Measurements from ENCODE around the gene FNDC3B. TPM values are rescaled to one million over a fixed set of nuclear protein-coding genes. Genes with fewer than 3 reads are reported as not detected.

The FNDC3B gene
- total RNA-seq, 1 donor from 2014 or later: 290 TPM

GRCh38 chr3:172191629-172192028, 152.3 kb downstream of the FNDC3B start:
- H3K27me3 Mint-ChIP-seq (ENCODE audit: low read depth): no peaks in the 10 kb centered on the region
- H3K4me3 Mint-ChIP-seq (ENCODE audit: unreplicated experiment): no peak overlapping the region
- DNase-seq (ENCODE audit: low spot score): no peak
- no peaks in the 10 kb centered on the region for H3K9me3 Mint-ChIP-seq (ENCODE audit: low read depth)
- TF ChIP-seq, protein P1, sequence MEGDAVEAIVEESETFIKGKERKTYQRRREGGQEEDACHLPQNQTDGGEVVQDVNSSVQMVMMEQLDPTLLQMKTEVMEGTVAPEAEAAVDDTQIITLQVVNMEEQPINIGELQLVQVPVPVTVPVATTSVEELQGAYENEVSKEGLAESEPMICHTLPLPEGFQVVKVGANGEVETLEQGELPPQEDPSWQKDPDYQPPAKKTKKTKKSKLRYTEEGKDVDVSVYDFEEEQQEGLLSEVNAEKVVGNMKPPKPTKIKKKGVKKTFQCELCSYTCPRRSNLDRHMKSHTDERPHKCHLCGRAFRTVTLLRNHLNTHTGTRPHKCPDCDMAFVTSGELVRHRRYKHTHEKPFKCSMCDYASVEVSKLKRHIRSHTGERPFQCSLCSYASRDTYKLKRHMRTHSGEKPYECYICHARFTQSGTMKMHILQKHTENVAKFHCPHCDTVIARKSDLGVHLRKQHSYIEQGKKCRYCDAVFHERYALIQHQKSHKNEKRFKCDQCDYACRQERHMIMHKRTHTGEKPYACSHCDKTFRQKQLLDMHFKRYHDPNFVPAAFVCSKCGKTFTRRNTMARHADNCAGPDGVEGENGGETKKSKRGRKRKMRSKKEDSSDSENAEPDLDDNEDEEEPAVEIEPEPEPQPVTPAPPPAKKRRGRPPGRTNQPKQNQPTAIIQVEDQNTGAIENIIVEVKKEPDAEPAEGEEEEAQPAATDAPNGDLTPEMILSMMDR (IDR thresholded peaks at IDR 0.05): no peak
- peaks cover 48% of the 10 kb centered on the region for H3K4me1 Mint-ChIP-seq (ENCODE audit: low read depth)
- peaks cover under 1% of the 10 kb centered on the region for H3K36me3 Mint-ChIP-seq (ENCODE audit: low read depth)
- H3K27ac Mint-ChIP-seq (ENCODE audit: unreplicated experiment): no peak overlapping the region

- Mint-ChIP-seq H3K36me3 (ENCODE audit: low read depth) (no peaks in the 10 kb centered on the region), H3K27ac (ENCODE audit: unreplicated experiment) (peak overlapping the region; percentile 24), H3K4me3 (ENCODE audit: unreplicated experiment) (no peak overlapping the region), H3K9me3 (ENCODE audit: low read depth) (no peaks in the 10 kb centered on the region), H3K27me3 (ENCODE audit: low read depth) (no peaks in the 10 kb centered on the region), H3K4me1 (ENCODE audit: low read depth) (peaks cover 55% of the 10 kb centered on the region)
- no peak for DNase-seq (ENCODE audit: low spot score)
- TF ChIP-seq, protein P1 (IDR thresholded peaks at IDR 0.05): no peak
These were observed 153.5 kb downstream of the FNDC3B start for GRCh38 chr3:172192830-172193415.

- Mint-ChIP-seq H3K4me1 (ENCODE audit: low read depth) (peaks cover 60% of the 10 kb centered on the region), H3K9me3 (ENCODE audit: low read depth) (no peaks in the 10 kb centered on the region), H3K27me3 (ENCODE audit: low read depth) (no peaks in the 10 kb centered on the region), H3K36me3 (ENCODE audit: low read depth) (no peaks in the 10 kb centered on the region), H3K4me3 (ENCODE audit: unreplicated experiment) (no peak overlapping the region), H3K27ac (ENCODE audit: unreplicated experiment) (peak overlapping the region; percentile 24)
- TF ChIP-seq, protein P1 (IDR thresholded peaks at IDR 0.05): no peak
- no peak for DNase-seq (ENCODE audit: low spot score)
These were observed 154.1 kb downstream of the FNDC3B start for GRCh38 chr3:172193436-172193835.

- no peaks in the 10 kb centered on the region for H3K9me3 Mint-ChIP-seq (ENCODE audit: low read depth)
- no peak overlapping the region for H3K4me3 Mint-ChIP-seq (ENCODE audit: unreplicated experiment)
- H3K36me3 Mint-ChIP-seq (ENCODE audit: low read depth): peaks cover 1% of the 10 kb centered on the region
- TF ChIP-seq, protein P1 (IDR thresholded peaks at IDR 0.05): no peak
- H3K27me3 Mint-ChIP-seq (ENCODE audit: low read depth): no peaks in the 10 kb centered on the region
- peaks cover 65% of the 10 kb centered on the region for H3K4me1 Mint-ChIP-seq (ENCODE audit: low read depth)
- peak overlapping the region; percentile 75 for H3K27ac Mint-ChIP-seq (ENCODE audit: unreplicated experiment)
- no peak for DNase-seq (ENCODE audit: low spot score)
These were observed 155.5 kb downstream of the FNDC3B start for GRCh38 chr3:172194702-172195406.

DNA sequence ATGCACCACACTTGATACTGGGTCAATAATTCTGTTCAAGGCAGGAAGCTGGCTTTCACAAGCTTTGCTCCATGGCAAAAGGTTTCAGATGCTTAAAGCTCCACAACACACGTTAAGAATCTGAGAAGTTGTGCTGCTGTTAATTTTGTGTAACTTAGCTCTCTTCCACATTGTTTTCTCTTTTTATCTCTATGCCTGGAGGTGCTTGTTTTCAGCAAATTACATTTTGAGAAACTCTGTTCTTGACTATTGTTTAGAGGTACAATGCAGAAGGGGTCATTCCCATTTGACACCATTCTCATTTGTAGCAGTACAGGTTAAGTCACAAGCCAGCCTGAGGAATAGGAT, 156.0 kb downstream of the FNDC3B start:
- TF ChIP-seq, protein P1 (IDR thresholded peaks at IDR 0.05): no peak
- Mint-ChIP-seq H3K4me1 (ENCODE audit: low read depth) (peaks cover 68% of the 10 kb centered on the region), H3K27ac (ENCODE audit: unreplicated experiment) (peak overlapping the region; percentile 75)

More for the DNA sequence above, 156.0 kb downstream of the FNDC3B start:
- Mint-ChIP-seq H3K9me3 (ENCODE audit: low read depth) (no peaks in the 10 kb centered on the region), H3K4me3 (ENCODE audit: unreplicated experiment) (no peak overlapping the region), H3K27me3 (ENCODE audit: low read depth) (no peaks in the 10 kb centered on the region), H3K36me3 (ENCODE audit: low read depth) (peaks cover 3% of the 10 kb centered on the region)
- DNase-seq (ENCODE audit: low spot score): no peak

Measured in chondrocyte (in vitro differentiated cells).